Posterior cingulate gyrus (tissue), 11 donors: ENCODE results near the gene FTHL17.

Source experiments
- DNase-seq, 10 donors: peaks; one replicate each; pipeline versions ENCODE4 v3.0.0 to v3.0.0-alpha.2; 2020 to 2021; ENCODE audit warnings: mixed read lengths in 3 of 10
- intact Hi-C: fragments of 100-400 bp; cut with DNase I; formaldehyde crosslinking; loops from one replicate; pipeline ENCODE4 v1.15.1; 2023

FTHL17 gene

GRCh38 chrX:31039327-31039711, 32.5 kb downstream of the FTHL17 start:
- DNase-seq = no peak
- intact Hi-C loops = no loop called here

GRCh38 chrX:31038575-31039326, 33.1 kb downstream of the FTHL17 start:
- DNase-seq = peak in 4 of 10 donors; percentile 14 to 26 (median 18)
- intact Hi-C loops = no loop called here

GRCh38 chrX:31036895-31037294, 34.9 kb downstream of the FTHL17 start:
- intact Hi-C loops = no loop called here
- DNase-seq = peak in 7 of 10 donors; percentile 9 to 75 (median 21)

GRCh38 chrX:31027351-31027750, 44.5 kb downstream of the FTHL17 start:
- DNase-seq = no peak
- intact Hi-C loops = no loop called here

GRCh38 chrX:31024866-31025265, 47.0 kb downstream of the FTHL17 start:
- intact Hi-C loops = no loop called here
- DNase-seq = no peak

- intact Hi-C loops = no loop called here
- DNase-seq = peak in 1 of 10 donors; percentile 62
These were observed 50.3 kb downstream of the FTHL17 start for GRCh38 chrX:31021537-31021936.
